ENCODE data around the gene FHL3. TPM values are rescaled to one million over a fixed set of nuclear protein-coding genes. Genes with fewer than 3 reads are reported as not detected.

FHL3 gene
- total and polyA plus RNA-seq, 2 experiments from 2014 or later: 28.3 to 49.0 TPM

GRCh38 chr1:38027201-38028104 is 22.1 kb upstream of the FHL3 start (continued):
- no peak for TF ChIP-seq NANOG (IDR thresholded peaks at IDR 0.05; ENCODE audit: borderline replicate concordance)
- no peak for TF ChIP-seq ETS1 (IDR thresholded peaks at IDR 0.05)
- no peak for TF ChIP-seq CTCF (conservative IDR thresholded peaks at IDR 0.05; ENCODE audit: low read depth in 2 of 2)

- no peak overlapping the region for H3K4me3 ChIP-seq
- H2AFZ ChIP-seq: no peak overlapping the region
- H3K4me1 Mint-ChIP-seq: peaks cover 53% of the 10 kb centered on the region
- ATAC-seq (peak; percentile 19), DNase-seq (ENCODE audit: low spot score) (peak; percentile 79)
- H3F3A ChIP-seq (replicated peaks; ENCODE audit: low read depth): peaks cover 34% of the 10 kb centered on the region
- H3K4me2 ChIP-seq: no peak overlapping the region
- no peaks in the 10 kb centered on the region for H3K27me3 ChIP-seq (ENCODE audit: insufficient read depth)
- H3K4me1 ChIP-seq (ENCODE audit: insufficient read depth): peaks cover 34% of the 10 kb centered on the region
- H3K36me3 ChIP-seq (ENCODE audit: insufficient read depth): peaks cover 33% of the 10 kb centered on the region
- H3K79me2 ChIP-seq (replicated peaks; ENCODE audit: insufficient read depth): no peaks in the 10 kb centered on the region
- H3K27me3 Mint-ChIP-seq (ENCODE audit: insufficient read depth, low read depth, poor library complexity): peaks cover 11% of the 10 kb centered on the region
- no peak overlapping the region; the same call in 1 of the 2 replicates for H3K27ac ChIP-seq (ENCODE audit: low read depth)
- H3K9me2 ChIP-seq (ENCODE audit: insufficient read depth): no peaks in the 10 kb centered on the region
- peak overlapping the region; percentile 76 for H3K27ac Mint-ChIP-seq
- H4K20me1 ChIP-seq (replicated peaks; ENCODE audit: insufficient read depth): peaks cover 5% of the 10 kb centered on the region; the same call in 1 of the 2 replicates
- peaks cover 39% of the 10 kb centered on the region for H3K36me3 Mint-ChIP-seq (ENCODE audit: low read depth)
- no peaks in the 10 kb centered on the region; the same call in 2 of the 3 replicates for H3K9me3 Mint-ChIP-seq
- peak overlapping the region; percentile 34; the same call in 1 of the 3 replicates for H3K4me3 Mint-ChIP-seq
- TF ChIP-seq ETS1 (IDR thresholded peaks at IDR 0.05): no peak
- TF ChIP-seq STAT1 (IDR thresholded peaks at IDR 0.05; ENCODE audit: unreplicated experiment): no peak
- no peak for TF ChIP-seq ZNF462 (CRISPR knock-in tag; IDR thresholded peaks at IDR 0.05)
- TF ChIP-seq EZH2phosphoT487 (IDR thresholded peaks at IDR 0.05; ENCODE audit: unreplicated experiment): no peak
- TF ChIP-seq ZNF114 (CRISPR knock-in tag; IDR thresholded peaks at IDR 0.05): no peak
- no peak for TF ChIP-seq REST (IDR thresholded peaks at IDR 0.05; ENCODE audit: unreplicated experiment)
Measured at GRCh38 chr1:38026592-38027200, 21.4 kb upstream of the FHL3 start.

All from GM23338 (cell line).